K562 (cell line): Measurements from ENCODE around the gene METTL25B. TPM values are rescaled to one million over a fixed set of nuclear protein-coding genes. Genes with fewer than 3 reads are reported as not detected.

Experiments
- ATAC-seq: fragments of 200-7000 bp; cut with Tn5 transposase; 3 replicates; pipeline ENCODE4 v1.9.1; 2020; ENCODE audit warnings: moderate library complexity
- BruUV-seq: library from RNA; stranded (reverse); fragments of 400-500 nt; replicated peaks from 2 replicates; lab custom pipeline; 2021; lab: Mats Ljungman, UMichigan
- CTCF ChIA-PET: fragments of 300-600 bp; formaldehyde crosslinking; extraction: SDS; loops from one replicate; lab custom pipeline; 2021; ENCODE audit warnings: low intra/inter-chr PET ratio; lab: Yijun Ruan, JAX
- POLR2A ChIA-PET: fragments of 300-600, 350-650 bp; sonication (Branson Sonifier 250); formaldehyde crosslinking; extraction: SDS; loops from one replicate; lab custom pipeline; 2021; ENCODE audit warnings: antibody characterized with exemption, inconsistent platforms; lab: Yijun Ruan, JAX
- DNase-seq, 4 experiments: peaks; one replicate each; pipeline versions ENCODE4 v3.0.0 to v3.0.0-alpha.2; 2011 to 2018; ENCODE audit warnings: low spot score in 3 of 4, mixed read lengths in 3 of 4; ENCODE audit errors: extremely low read depth in 1 of 4
- FAIRE-seq: peaks from 2 replicates; lab custom pipeline; 2011; peaks lifted over from hg19 to GRCh38; lab: Jason Lieb, UNC
- H2AFZ ChIP-seq: 2 replicates; pipeline ENCODE4 v1.6.0; 2011; ENCODE audit warnings: low read depth, low read length, control low read depth, inconsistent platforms
- H3K27ac ChIP-seq: fragments of 200-600 bp; 3 replicates; pipeline ENCODE4 v1.8.0; 2011; ENCODE audit warnings: low read depth, mild to moderate bottlenecking, control low read depth, inconsistent platforms, low read length, moderate library complexity, mixed read lengths; ENCODE audit errors: extremely low read depth
- H3K27me3 ChIP-seq, 2 experiments: fragments of 300-600 bp in 1 of 2; 2 replicates in 1 of 2; 3 replicates in 1 of 2; pipeline versions ENCODE4 v1.6.0 to v1.8.0; 2011; ENCODE audit warnings: inconsistent platforms in 2 of 2, low read length in 2 of 2, mild to moderate bottlenecking in 1 of 2, mixed read lengths in 1 of 2, moderate library complexity in 1 of 2; ENCODE audit not compliant: control insufficient read depth in 2 of 2, insufficient read depth in 2 of 2
- H3K36me3 ChIP-seq: fragments of 300-600 bp; 3 replicates; pipeline ENCODE4 v1.8.0; 2011; ENCODE audit warnings: mild to moderate bottlenecking, low read length, inconsistent platforms; ENCODE audit not compliant: control insufficient read depth, insufficient read depth
- H3K4me1 ChIP-seq, 2 experiments: fragments of 200-600 bp in 1 of 2; replicated peaks in 1 of 2; 2 replicates in 1 of 2; 3 replicates in 1 of 2; pipeline versions ENCODE4 v1.5.1 to v1.8.0; 2011; ENCODE audit warnings: inconsistent platforms in 2 of 2, low read length in 2 of 2, mild to moderate bottlenecking in 1 of 2, mixed read lengths in 1 of 2, moderate library complexity in 1 of 2; ENCODE audit not compliant: control insufficient read depth in 2 of 2, insufficient read depth in 2 of 2
- H3K4me2 ChIP-seq: 2 replicates; pipeline ENCODE4 v1.6.1; 2011; ENCODE audit warnings: low read length, control low read depth, inconsistent platforms, mixed read lengths; ENCODE audit not compliant: insufficient read depth
- H3K4me3 ChIP-seq: fragments of 200-600 bp; sonication (generic), shearing (Covaris generic); 2 replicates; pipeline ENCODE4 v1.5.1; 2016; ENCODE audit warnings: control low read depth, inconsistent platforms
- H3K79me2 ChIP-seq: fragments of 200-600 bp; 3 replicates; pipeline ENCODE4 v1.8.0; 2011; ENCODE audit warnings: low read length, inconsistent platforms; ENCODE audit not compliant: control insufficient read depth, insufficient read depth
- H3K9ac ChIP-seq, 2 experiments: 2 replicates each; pipeline versions ENCODE4 v1.6.0 to v1.6.1; 2011; ENCODE audit warnings: low read depth in 2 of 2, low read length in 2 of 2, control low read depth in 1 of 2, inconsistent platforms in 1 of 2, mild to moderate bottlenecking in 1 of 2, mixed read lengths in 1 of 2; ENCODE audit not compliant: insufficient read depth in 1 of 2
- H3K9me1 ChIP-seq: one replicate; pipeline ENCODE4 v1.6.0; 2011; ENCODE audit warnings: inconsistent platforms, mild to moderate bottlenecking, low read length, moderate library complexity; ENCODE audit not compliant: control insufficient read depth, insufficient read depth
- H3K9me3 ChIP-seq: replicated peaks from 2 replicates; pipeline ENCODE4 v1.5.1; 2011; ENCODE audit warnings: low read depth, low read length, inconsistent platforms; ENCODE audit not compliant: control insufficient read depth, insufficient read depth
- H4K20me1 ChIP-seq: replicated peaks from 2 replicates; pipeline ENCODE4 v1.6.1; 2011; ENCODE audit warnings: low read length, inconsistent platforms, mixed read lengths; ENCODE audit not compliant: control insufficient read depth, insufficient read depth
- BDP1 ChIP-seq: IDR thresholded peaks from 3 replicates; pipeline ENCODE4 v1.6.1; 2011; ENCODE audit not compliant: insufficient read length, insufficient read depth
- TCF15 ChIP-seq: fragments of 250-450 bp; sonication (Bioruptor Pico); IDR thresholded peaks from 2 replicates; pipeline ENCODE4 v1.8.0; 2022; ENCODE audit warnings: moderate library complexity, mild to moderate bottlenecking, inconsistent platforms
- ZNF740 ChIP-seq, 3 experiments: fragments of 200-800 bp in 1 of 3; sonication (Bioruptor generic) in 1 of 3; sonication (generic) in 1 of 3; formaldehyde crosslinking in 1 of 3; IDR thresholded peaks; 2 replicates each; pipeline versions ENCODE4 v1.6.1 to v1.8.0; 2016 to 2022; ENCODE audit warnings: mild to moderate bottlenecking in 2 of 3, missing compliant biosample characterization in 2 of 3, missing genetic modification characterization in 2 of 3, missing genetic modification reagents in 1 of 3
- WGBS: fragments of 100-300 bp; shearing (Covaris generic); methylation state at CpG from one replicate; pipeline ENCODE4 v1.1.6; 2016; ENCODE audit warnings: low coverage, mixed read lengths; ENCODE audit not compliant: insufficient coverage; ENCODE audit errors: missing lambda C conversion rate; 5-methylcytosine and 5-hydroxymethylcytosine counted together
- in situ Hi-C: fragments of 300-500 bp; cut with MboI; formaldehyde crosslinking; loops from 4 replicates; pipeline ENCODE4 v1.15.0; 2018; ENCODE audit warnings: inconsistent platforms, mixed read lengths
- intact Hi-C: fragments of 100-400 bp; cut with micrococcal nuclease; formaldehyde crosslinking; loops from 2 replicates; pipeline ENCODE4 v1.14.2; 2022
- polyA plus RNA-seq, 8 experiments: library from polyadenylated mRNA; depleted of rRNA in 4 of 8; stranded (reverse) in 5 of 8; unstranded in 3 of 8; fragments of >200 nt; fragmentation: Nextera tagmentation in 2 of 8; fragmentation: Illumina TruSeq in 1 of 8; extraction: Ambion mirVana in 2 of 8; extraction: Trizol in 1 of 8; gene quantifications; 2 replicates each; pipeline versions ENCODE4 v1.2.1 to v1.2.3, GENCODE V29; 2011 to 2014; ENCODE audit warnings: inconsistent platforms in 1 of 8, missing spikeins in 1 of 8
- total RNA-seq, 7 experiments: library from RNA; depleted of rRNA in 6 of 7; stranded (reverse); fragments of >200 nt in 6 of 7; fragmentation: Illumina TruSeq in 2 of 7; extraction: Trizol in 2 of 7; gene quantifications; 2 replicates each; pipeline versions ENCODE4 v1.2.1 to v1.2.3, GENCODE V29; 2011 to 2021; ENCODE audit warnings: low replicate concordance in 1 of 7

Gene METTL25B
- total and polyA plus RNA-seq, 9 of the 15 experiments (the other 6 are each of a cell fraction or from before 2014, with no cell fraction given), result 7.7 to 48.3 (median 33.1) TPM

GRCh38 chr1:156777573-156777972 is 49.3 kb downstream of the METTL25B start:
- Histone ChIP-seq H3K4me1 (peaks cover 14 to 25% of the 10 kb centered on the region in 2 experiments), H2AFZ (no peak overlapping the region), H3K4me2 (no peak overlapping the region), H3K9me1 (no peaks in the 10 kb centered on the region), H4K20me1 (peaks cover 13% of the 10 kb centered on the region; the same call in 1 of the 2 replicates), H3K27ac (no peak overlapping the region), H3K36me3 (peaks cover 53% of the 10 kb centered on the region), H3K4me3 (no peak overlapping the region), H3K79me2 (peaks cover 90% of the 10 kb centered on the region), H3K27me3 (no peaks in the 10 kb centered on the region), H3K9ac (no peak overlapping the region), H3K9me3 (no peaks in the 10 kb centered on the region)
- ChIA-PET CTCF (no interaction called here), POLR2A (interaction anchor here (1.1 to 1.2 kb wide), 3 partner anchors 10 to 20 kb away, joined by 3 to 4 read pairs (median 4); no protein-coding TSS in a partner anchor)
- no peak for DNase-seq
- 9% methylated on average over 1 of the region's 1 CpG for WGBS
- in situ Hi-C loops (no loop called here), intact Hi-C loops (no loop called here)
- no peak for FAIRE-seq
- TF ChIP-seq BDP1, result no peak
- TF ChIP-seq ZNF740 (CRISPR knock-in tag; IDR thresholded peaks at IDR 0.05), result no peak
- no peak for TF ChIP-seq ZNF740 (tag; IDR thresholded peaks at IDR 0.05)
- no peak for TF ChIP-seq TCF15 (CRISPR knock-in tag)
- no TSS peak for BruUV-seq
- ATAC-seq, result no peak
